Measurements from ENCODE around the gene PNMA1.

PNMA1 gene, protein sequence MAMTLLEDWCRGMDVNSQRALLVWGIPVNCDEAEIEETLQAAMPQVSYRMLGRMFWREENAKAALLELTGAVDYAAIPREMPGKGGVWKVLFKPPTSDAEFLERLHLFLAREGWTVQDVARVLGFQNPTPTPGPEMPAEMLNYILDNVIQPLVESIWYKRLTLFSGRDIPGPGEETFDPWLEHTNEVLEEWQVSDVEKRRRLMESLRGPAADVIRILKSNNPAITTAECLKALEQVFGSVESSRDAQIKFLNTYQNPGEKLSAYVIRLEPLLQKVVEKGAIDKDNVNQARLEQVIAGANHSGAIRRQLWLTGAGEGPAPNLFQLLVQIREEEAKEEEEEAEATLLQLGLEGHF

DNA sequence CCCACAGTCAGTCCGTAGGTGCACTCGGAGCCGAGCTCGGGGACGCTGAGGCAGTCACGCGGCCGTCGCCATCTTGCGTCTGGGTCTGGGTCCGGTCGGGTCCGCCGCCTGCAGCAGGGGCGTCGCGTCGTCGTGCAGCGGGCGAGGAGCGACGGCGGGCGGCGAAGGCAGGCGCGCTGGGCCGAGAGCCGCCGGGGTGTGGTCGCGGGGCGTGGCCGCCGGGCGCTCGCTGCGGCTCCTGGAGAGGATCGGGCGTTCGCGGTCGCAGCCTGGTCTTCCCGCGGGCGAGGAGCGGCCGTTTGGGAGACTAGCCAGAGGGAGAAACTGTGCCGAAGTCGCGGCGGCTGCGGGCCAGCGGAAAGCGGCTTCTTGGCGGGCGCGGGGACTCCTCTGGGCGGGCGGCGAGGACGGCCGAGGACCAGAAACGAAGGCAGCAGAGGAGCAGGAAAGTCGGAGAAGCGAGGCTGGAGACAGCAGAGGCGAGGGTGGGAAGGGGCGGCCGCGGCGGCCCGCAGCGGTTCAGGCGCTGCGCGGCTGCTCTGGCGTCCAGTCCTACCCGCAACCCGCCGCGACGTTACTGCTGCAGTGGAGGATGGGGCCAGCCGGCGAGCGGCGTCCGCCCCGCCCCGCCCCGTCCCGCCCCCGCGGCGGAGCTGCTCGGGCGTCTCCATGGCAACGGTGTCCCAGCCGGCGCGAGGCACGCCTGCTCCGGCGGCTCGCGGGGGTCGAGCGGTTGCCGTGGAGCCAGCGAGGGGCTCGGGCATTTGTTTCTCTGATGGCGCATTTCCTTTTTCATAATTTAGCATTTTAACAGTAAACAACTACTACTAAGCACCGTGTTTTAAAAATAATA, at the start of gene PNMA1:
PNMA1 (minus strand) TSS at position 582 of the 853 bp plus-strand sequence. CDS start 745 bp downstream, outside the sequence.
- H3K4me3 ChIP-seq (ENCODE audit: low read depth, low read length), result peak within 1 kb of the TSS; percentile 62
- TF ChIP-seq CTCF (IDR thresholded peaks at IDR 0.05; ENCODE audit: control insufficient read depth, extremely low read depth, insufficient read depth), result no peak
- DNase-seq (ENCODE audit: low read depth), result no peak

GRCh38 chr14:73763396-73763795, 49.2 kb upstream of the PNMA1 start:
- H3K4me3 ChIP-seq (ENCODE audit: low read depth, low read length), result no peak overlapping the region
- no peak for TF ChIP-seq CTCF (IDR thresholded peaks at IDR 0.05; ENCODE audit: control insufficient read depth, extremely low read depth, insufficient read depth)
- DNase-seq (ENCODE audit: low read depth), result peak; percentile 76

GRCh38 chr14:73762375-73762822, 48.2 kb upstream of the PNMA1 start:
- no peak for TF ChIP-seq CTCF (IDR thresholded peaks at IDR 0.05; ENCODE audit: control insufficient read depth, extremely low read depth, insufficient read depth)
- H3K4me3 ChIP-seq (ENCODE audit: low read depth, low read length), result no peak overlapping the region
- DNase-seq (ENCODE audit: low read depth), result no peak

DNA sequence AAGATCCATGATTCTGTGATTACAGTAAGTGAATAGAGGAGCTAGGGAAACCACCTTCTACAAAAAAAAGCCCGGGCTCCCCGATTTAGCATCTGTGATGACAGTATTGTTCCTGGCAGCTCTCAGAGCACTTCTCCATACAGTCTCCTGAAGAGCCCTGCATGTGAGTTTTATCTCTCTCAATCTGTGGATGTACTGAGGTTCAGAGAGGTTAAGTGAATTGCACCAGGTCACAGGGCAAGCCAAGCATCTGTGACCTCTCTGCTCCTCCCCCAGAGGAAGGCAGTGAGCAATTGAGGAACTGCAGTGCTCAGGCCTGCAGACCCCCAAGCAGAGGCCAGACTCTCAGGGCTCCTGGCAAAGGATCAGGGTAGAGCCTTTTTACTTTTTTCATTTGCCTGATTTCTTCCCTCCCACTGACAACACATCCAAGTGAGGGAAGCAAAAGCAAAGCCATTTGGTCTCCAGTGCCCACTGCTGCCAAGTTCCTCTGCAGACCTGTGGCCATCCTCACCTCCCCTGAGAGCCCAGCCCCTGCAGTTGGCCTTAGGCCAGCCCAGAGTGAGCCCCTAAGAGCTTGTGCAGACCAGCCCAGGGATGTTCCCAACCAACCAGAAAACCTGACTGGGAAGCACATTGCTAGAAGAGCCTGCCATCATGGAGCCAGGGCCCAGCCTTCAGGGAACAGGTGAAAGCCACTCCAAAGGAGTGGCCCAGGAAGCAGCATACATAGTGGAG, 47.6 kb upstream of the PNMA1 start:
- DNase-seq (ENCODE audit: low read depth), result no peak
- no peak for TF ChIP-seq CTCF (IDR thresholded peaks at IDR 0.05; ENCODE audit: control insufficient read depth, extremely low read depth, insufficient read depth)
- no peak overlapping the region for H3K4me3 ChIP-seq (ENCODE audit: low read depth, low read length)

DNA sequence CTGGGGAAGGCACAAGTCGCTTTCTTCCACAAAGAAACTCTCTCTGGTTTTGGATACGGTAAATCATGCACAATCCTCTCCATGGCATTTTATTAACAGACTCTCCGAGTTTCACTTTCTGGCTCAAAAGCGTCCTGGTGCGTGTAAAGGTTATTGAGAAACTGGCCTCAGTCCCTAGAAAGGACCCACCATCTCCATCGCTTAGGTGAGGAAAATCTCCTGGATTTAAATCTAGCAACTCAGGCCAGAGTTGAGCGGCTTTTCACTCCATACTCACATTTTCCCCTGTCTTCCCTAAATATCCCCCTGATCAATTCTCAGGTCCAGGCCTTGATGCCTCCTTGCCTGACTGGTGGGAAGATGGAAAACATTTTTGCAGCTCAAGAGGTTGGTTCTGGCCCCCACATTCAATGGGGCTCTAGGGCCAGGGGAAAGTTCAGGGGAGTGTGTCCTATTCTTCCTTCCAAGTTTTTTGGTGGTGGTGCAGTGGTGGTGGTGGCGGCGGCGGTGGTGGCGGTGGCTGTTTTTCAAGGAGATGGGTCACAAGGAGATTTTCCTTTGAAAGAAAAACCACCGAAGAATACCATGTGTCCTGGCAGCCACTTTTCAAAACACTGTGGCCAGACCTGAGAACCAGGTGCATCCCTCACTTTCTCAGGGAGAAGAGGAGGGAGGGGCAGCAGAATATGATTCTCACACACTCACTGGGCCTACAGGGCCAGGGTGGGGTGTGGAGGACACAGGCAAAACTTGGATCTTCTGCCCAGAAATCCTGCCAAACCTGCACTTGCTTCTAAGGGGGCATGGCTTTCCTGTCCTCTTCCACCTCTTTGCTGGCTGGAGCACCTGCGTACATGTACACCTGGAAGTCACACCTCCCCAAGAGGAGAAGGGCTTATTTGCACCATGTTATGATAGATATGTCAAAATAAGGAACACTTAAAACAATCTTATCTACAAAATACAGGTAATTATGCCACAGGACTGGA, 46.7 kb upstream of the PNMA1 start:
- peak overlapping the region; percentile 69 for H3K4me3 ChIP-seq (ENCODE audit: low read depth, low read length)
- no peak for DNase-seq (ENCODE audit: low read depth)
- TF ChIP-seq CTCF (IDR thresholded peaks at IDR 0.05; ENCODE audit: control insufficient read depth, extremely low read depth, insufficient read depth), result no peak
